Measurements from ENCODE around the gene IFNA4.
"Not testable (repeated sequence)": the region's sequence is repeated elsewhere in the genome, so short reads cannot be mapped to it uniquely, and the experiment has no call there.

DNA sequence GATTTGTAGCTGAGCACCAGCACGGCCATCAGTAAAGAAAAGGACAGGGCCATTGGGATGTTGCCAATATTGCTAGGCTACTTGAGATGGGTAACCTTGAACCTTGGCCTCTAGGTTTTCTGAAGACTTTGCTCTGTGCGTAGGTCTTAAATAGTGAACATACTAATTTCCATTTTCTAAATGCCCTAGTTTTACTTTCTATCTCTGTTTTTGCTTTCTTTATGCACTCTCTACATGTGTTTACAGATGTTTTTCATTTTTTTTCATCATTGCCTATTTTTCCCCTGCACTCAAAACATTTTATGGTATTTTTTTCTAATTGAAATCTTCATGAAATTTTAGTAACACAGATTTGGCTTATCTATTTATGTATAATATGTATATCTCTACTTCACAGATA is 20.8 kb downstream of the IFNA4 start, which contains the start of gene IFNA21:
- TF ChIP-seq, protein P1, sequence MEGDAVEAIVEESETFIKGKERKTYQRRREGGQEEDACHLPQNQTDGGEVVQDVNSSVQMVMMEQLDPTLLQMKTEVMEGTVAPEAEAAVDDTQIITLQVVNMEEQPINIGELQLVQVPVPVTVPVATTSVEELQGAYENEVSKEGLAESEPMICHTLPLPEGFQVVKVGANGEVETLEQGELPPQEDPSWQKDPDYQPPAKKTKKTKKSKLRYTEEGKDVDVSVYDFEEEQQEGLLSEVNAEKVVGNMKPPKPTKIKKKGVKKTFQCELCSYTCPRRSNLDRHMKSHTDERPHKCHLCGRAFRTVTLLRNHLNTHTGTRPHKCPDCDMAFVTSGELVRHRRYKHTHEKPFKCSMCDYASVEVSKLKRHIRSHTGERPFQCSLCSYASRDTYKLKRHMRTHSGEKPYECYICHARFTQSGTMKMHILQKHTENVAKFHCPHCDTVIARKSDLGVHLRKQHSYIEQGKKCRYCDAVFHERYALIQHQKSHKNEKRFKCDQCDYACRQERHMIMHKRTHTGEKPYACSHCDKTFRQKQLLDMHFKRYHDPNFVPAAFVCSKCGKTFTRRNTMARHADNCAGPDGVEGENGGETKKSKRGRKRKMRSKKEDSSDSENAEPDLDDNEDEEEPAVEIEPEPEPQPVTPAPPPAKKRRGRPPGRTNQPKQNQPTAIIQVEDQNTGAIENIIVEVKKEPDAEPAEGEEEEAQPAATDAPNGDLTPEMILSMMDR (tag by site-specific recombination; IDR thresholded peaks at IDR 0.05): not testable (repeated sequence)
- TF ChIP-seq ZNF16 (tag by site-specific recombination; IDR thresholded peaks at IDR 0.05; ENCODE audit: low read depth); ZBTB48 (tag by site-specific recombination; IDR thresholded peaks at IDR 0.05); TRIM28 (IDR thresholded peaks at IDR 0.05; ENCODE audit: borderline replicate concordance, low read length): not testable (repeated sequence)
- TF ChIP-seq, protein P2, sequence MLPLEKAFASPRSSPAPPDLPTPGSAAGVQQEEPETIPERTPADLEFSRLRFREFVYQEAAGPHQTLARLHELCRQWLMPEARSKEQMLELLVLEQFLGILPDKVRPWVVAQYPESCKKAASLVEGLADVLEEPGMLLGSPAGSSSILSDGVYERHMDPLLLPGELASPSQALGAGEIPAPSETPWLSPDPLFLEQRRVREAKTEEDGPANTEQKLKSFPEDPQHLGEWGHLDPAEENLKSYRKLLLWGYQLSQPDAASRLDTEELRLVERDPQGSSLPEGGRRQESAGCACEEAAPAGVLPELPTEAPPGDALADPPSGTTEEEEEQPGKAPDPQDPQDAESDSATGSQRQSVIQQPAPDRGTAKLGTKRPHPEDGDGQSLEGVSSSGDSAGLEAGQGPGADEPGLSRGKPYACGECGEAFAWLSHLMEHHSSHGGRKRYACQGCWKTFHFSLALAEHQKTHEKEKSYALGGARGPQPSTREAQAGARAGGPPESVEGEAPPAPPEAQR (tag by site-specific recombination; IDR thresholded peaks at IDR 0.05): not testable (repeated sequence)
- TF ChIP-seq, protein P3, sequence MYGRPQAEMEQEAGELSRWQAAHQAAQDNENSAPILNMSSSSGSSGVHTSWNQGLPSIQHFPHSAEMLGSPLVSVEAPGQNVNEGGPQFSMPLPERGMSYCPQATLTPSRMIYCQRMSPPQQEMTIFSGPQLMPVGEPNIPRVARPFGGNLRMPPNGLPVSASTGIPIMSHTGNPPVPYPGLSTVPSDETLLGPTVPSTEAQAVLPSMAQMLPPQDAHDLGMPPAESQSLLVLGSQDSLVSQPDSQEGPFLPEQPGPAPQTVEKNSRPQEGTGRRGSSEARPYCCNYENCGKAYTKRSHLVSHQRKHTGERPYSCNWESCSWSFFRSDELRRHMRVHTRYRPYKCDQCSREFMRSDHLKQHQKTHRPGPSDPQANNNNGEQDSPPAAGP (tag by site-specific recombination; IDR thresholded peaks at IDR 0.05): not testable (repeated sequence)

Measured in HEK293 (cell line).